IPS-18c (cell line): ENCODE measurements around the gene LTBP1.

Source experiments
- H3K4me3 ChIP-seq: 2 replicates; pipeline ENCODE4 v1.7.0; 2013; ENCODE audit warnings: low read depth, mild to moderate bottlenecking, low read length, moderate library complexity; ENCODE audit not compliant: insufficient read depth
- H3K9me3 ChIP-seq: one replicate; pipeline ENCODE4 v1.6.1; 2013; ENCODE audit warnings: mild to moderate bottlenecking, low read length, moderate library complexity; ENCODE audit not compliant: control insufficient read depth, insufficient read depth

LTBP1 gene

DNA sequence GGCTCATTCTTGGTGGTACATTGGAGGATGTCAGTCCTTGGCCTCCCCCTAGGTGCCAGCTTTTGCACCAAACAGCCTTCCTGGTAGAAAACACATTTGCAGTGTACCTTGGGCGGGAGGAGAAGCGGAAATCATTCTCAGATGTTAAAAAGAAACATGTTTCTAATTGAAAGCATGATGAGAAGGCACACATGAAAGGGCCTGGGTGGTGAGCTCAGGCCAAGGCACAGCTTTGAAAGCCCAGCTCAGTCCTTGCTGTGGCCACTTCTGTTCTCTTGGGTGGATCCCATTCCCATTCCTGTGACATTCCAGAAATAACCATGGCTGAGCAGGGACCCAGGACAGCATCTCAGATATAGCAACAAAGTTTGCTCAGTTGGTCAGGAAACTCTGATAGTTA is 71.5 kb downstream of the LTBP1 start:
- no peak overlapping the region for H3K4me3 ChIP-seq
- no peaks in the 10 kb centered on the region for H3K9me3 ChIP-seq

DNA sequence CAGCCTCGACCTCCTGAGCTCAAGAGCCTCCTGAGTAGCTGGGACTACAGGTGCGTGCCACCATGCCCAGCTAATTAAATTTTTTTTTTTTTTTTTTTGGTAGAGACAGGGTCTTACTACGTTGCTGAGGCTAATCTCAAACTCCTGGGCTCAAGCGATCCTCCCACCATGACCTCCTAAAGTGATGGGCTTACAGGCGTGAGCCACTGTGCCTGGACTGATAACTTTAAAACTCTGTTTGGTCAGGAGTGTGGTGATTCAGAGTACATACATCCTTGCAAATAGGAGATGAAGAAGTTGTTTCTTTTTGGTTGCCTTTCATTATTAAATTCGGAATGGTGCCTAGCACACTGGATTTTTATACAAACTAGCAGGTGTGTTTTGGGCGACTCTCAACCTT is 73.0 kb downstream of the LTBP1 start:
- Histone ChIP-seq H3K9me3 (no peaks in the 10 kb centered on the region), H3K4me3 (no peak overlapping the region)

GRCh38 chr2:33020883-33021282 is 74.1 kb downstream of the LTBP1 start:
- no peak overlapping the region for H3K4me3 ChIP-seq
- no peaks in the 10 kb centered on the region for H3K9me3 ChIP-seq

DNA sequence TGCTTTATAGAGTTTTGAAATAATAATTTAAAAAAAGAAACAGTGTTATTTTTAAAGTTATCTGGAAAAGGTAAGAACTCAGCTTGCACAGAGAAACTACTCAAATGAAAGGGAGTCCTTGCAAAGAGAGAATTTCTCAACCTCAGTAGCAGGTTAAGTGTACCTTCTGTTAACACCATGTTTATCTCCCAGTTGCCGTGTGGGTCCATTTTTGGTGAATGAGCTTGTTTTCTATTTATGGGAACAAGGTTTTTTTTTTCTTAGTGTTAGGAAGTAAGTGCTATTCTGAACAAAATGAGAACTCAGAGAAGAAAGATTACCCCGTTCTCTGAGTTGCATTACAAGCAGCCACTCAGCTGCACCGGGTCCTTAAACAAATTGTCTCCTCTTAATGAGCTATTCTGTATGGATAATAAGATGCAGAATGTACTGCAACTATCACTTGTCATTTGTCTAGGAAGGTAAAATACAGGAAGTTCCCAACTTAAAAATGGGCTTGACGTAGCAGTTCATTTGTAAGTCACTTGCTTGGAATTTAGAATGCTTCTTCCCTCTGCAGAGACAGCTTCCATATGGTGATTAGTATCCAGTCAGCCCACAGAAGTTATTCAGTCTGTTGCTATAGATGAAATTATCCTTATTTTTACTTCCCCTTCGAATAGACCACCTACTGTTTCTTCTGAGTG is 74.9 kb downstream of the LTBP1 start:
- no peak overlapping the region for H3K4me3 ChIP-seq
- no peaks in the 10 kb centered on the region for H3K9me3 ChIP-seq

GRCh38 chr2:33022395-33022985 is 75.7 kb downstream of the LTBP1 start:
- no peak overlapping the region for H3K4me3 ChIP-seq
- H3K9me3 ChIP-seq: no peaks in the 10 kb centered on the region

GRCh38 chr2:33022989-33023727 is 76.4 kb downstream of the LTBP1 start:
- Histone ChIP-seq H3K4me3 (no peak overlapping the region), H3K9me3 (no peaks in the 10 kb centered on the region)

DNA sequence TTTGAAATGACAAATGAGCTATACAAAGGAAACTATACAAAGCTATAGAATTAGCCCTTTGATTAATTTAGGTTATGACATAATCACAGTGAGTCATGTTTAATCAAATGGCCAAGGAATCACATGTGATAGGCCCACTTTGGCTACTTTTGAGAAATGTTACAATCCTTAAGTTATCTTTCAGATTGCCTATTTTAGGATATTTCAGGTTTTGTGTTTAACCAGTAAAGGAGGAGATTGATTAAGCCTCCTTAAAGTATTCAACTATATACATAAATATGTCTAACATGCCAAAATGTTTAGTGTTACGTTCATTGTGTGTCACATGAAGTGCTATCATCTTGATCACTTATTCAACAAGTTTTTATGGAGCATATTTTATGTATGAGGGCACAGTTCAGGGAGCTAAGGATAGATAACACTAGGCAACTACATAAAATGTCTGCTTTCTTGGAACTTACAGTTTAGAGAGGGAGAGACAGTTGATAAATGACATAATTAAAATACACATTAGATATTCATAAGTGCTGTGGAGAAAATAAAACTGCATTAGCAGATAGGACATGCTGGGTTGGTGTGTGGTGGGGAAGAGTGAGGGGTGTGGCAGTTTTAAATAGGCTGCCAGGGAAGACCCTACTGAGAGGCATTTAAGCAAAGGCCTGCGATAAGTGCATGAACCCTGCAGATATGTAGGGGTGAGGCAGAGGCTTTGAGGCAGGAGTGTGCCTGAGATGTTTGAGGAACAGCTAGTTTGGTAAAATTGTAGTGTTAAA is 77.2 kb downstream of the LTBP1 start:
- Histone ChIP-seq H3K4me3 (no peak overlapping the region), H3K9me3 (no peaks in the 10 kb centered on the region)

- Histone ChIP-seq H3K4me3 (no peak overlapping the region), H3K9me3 (no peaks in the 10 kb centered on the region)
Measured at GRCh38 chr2:33024758-33025157, 78.0 kb downstream of the LTBP1 start.

- H3K4me3 ChIP-seq: no peak overlapping the region
- no peaks in the 10 kb centered on the region for H3K9me3 ChIP-seq
Measured at GRCh38 chr2:33029459-33029858, 82.7 kb downstream of the LTBP1 start.

DNA sequence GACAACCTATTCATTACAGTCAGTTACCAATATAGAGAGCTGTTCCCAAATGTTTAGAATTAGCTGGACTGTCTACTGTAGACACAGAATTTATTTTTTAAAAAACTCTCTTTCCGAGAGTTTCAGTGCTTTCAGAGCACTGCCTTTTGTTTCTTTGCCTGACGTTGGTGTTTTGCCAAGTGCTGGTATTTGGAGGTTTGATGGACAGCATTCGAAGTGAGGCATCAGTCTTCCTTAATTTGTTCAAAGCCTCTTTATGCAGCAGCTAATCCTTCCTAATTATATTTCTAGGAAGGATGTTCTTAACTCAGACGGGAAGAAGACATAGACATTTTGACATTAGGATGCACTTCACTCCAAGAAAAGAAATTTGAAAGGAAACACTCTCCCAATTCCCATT is 83.2 kb downstream of the LTBP1 start:
- H3K4me3 ChIP-seq: no peak overlapping the region
- H3K9me3 ChIP-seq: no peaks in the 10 kb centered on the region

GRCh38 chr2:33030326-33030725 is 83.6 kb downstream of the LTBP1 start:
- no peak overlapping the region for H3K4me3 ChIP-seq
- no peaks in the 10 kb centered on the region for H3K9me3 ChIP-seq

DNA sequence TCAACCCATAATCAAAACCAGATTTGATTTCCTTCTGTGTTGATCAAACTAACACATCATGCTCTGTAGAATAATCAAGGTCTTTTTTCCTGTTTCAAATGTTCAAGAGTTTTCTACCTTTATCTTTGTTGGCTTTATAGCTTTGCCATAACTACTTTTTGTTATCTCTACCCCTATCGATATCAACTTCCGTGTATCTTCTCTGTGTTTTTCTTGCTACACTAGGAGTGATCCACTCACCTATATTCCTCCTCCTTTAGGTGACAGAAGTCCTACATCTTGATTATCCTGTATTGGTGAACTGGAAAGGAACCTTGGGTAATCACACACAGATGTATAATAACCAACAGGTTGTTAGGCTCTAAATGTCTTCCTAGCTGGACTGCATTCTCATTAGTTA is 85.5 kb downstream of the LTBP1 start:
- Histone ChIP-seq H3K4me3 (no peak overlapping the region), H3K9me3 (no peaks in the 10 kb centered on the region)

DNA sequence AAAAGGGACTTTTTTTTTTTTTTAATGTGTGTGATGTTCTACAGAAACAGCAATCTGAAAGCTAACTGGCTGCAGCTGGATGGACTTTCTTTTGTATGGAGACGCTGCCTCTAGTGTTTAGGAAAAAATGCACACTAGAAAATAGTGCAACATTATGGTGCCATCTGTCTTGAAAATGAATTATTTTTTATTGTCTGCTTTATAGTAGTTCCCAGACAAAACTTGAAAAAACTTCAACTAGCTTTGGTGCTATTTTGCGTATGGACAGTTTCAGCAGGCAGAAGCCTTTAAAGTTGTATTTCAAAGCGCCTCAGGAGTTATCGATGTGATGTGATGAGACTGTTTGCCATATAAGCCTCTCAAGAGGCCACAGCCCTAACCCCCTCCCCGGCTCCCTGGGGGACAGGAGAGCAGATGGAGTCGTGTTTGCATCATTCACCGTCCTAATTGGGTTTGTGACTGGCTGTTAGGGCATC is 86.9 kb downstream of the LTBP1 start:
- H3K9me3 ChIP-seq: no peaks in the 10 kb centered on the region
- no peak overlapping the region for H3K4me3 ChIP-seq

DNA sequence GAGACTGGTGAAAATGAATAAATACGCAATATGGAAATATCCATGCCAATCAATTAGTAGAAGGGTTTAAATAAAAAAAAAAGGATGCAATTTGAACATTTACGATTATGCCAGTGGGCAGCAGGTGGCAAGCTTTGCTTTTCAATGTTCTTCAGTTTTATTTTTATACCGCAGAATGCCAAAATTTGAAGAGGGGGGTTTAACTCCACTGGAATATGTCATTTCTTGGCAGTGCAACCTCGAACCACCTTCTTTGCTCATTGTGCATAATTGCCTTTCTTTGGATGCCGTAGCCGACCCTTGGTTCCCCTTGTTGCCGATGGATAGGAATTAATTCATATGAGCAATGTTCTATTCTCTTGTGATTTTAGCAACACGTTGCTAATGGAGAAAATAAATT is 88.0 kb downstream of the LTBP1 start:
- Histone ChIP-seq H3K4me3 (no peak overlapping the region), H3K9me3 (no peaks in the 10 kb centered on the region)

- H3K4me3 ChIP-seq: no peak overlapping the region
- H3K9me3 ChIP-seq: no peaks in the 10 kb centered on the region
Measured at GRCh38 chr2:33038230-33038629, 91.5 kb downstream of the LTBP1 start.

DNA sequence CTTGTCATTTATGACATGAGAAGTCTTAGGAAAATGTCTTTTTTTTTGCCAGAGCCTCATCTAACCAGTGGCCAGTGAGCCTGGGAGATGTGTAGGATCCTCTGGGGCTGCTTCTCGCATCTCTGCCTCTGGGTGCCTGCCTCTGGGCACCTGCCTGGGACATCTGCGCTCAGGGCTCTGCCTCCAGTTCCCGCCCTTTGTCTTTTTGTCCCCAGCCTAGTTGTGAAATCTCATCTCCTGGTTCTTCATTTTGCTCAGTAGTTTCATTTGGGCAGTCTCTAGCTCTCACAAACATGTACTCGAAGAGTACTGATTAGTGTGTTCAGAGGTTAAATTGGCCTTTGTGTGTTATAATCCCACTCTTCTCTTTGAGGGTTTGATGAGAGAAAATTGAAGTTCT is 92.0 kb downstream of the LTBP1 start:
- H3K9me3 ChIP-seq: no peaks in the 10 kb centered on the region
- no peak overlapping the region for H3K4me3 ChIP-seq

DNA sequence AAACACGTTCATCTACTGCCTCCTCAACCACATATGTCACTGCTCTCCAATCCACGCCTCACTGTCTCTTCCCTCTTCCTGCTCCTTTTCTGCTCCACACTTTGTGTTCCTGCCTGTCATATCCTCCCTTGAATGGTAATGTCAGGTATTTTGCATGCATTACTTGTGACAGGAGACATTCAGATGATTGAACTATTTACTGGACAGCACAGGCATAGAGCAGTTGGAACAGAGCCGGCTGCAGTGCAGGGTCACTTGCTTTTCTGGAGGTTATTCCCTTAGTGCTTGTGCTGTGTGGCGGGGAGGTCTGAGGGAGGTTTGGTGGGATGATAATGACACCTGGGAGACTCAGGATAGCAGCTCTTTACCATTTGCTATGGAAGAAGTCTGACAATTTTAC is 93.8 kb downstream of the LTBP1 start:
- no peak overlapping the region for H3K4me3 ChIP-seq
- H3K9me3 ChIP-seq: no peaks in the 10 kb centered on the region

DNA sequence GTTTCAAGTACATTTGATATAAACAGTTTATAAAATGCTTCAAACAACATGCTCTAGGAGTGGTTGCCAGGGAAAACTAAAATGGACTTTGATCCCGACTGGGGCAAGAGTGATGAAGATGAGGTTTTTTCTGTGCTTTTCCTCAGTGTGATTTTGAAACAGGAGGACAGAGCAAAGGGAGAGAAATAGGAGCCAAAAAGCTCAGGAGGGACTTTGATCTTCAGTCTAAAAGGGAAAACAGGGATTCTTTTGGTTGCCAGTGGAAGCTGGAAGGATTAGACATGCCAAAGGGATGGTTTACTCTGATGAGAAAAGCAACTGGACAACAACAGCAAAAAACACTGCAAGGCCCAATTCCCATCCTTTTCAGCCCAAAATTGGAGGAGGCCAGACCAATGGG is 95.5 kb downstream of the LTBP1 start:
- Histone ChIP-seq H3K4me3 (no peak overlapping the region), H3K9me3 (no peaks in the 10 kb centered on the region)
